ENCODE data around the gene CTSD.
"Not testable (repeated sequence)": the region's sequence is repeated elsewhere in the genome, so short reads cannot be mapped to it uniquely, and the experiment has no call there.

Gene CTSD

DNA sequence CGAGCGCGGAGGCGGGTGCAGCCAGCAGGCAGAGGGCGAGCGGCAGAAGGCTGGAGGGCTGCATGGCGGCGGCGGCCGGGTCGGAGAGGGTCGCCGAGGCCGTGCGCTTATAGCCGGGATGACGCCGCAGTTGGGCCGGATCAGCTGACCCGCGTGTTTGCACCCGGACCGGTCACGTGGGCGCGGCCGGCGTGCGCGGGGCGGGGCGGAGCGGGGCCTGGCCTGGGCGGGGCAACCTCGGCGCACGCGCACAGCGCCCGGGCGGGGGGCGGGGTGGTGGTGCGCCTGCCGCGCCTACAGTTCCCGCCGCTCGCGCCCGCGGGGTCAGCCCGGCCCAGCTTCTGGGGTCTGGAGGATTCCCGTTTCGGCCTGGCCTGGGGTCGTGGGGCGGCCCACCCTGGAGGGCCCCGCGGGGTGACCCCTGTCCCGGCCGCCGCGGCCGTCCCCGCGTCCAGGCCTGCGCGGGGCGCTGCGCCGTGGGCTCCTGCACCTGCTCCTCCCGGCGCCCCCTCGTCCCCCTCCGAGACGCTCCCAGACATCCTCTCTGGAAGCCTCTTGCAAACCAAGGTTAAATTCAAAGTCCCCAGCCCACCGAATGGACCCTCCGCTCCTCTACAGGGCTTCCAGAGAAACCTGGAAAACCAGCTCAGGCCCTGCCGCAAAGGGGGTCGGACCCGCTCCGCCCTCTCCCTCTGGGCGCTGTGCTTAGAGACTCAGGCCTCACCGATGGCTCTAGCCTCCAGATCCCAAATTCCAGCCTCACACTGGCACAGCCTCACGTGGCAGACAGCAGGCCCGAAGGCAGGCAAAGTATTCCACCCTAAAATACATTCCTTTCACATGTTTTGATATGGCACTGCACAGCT is at the start of gene CTSD:
CTSD (minus strand) TSS at position 132 of the 866 bp plus-strand sequence; CDS start at position 64, 68 bp downstream.
- DNase-seq = peak; percentile 88

DNA sequence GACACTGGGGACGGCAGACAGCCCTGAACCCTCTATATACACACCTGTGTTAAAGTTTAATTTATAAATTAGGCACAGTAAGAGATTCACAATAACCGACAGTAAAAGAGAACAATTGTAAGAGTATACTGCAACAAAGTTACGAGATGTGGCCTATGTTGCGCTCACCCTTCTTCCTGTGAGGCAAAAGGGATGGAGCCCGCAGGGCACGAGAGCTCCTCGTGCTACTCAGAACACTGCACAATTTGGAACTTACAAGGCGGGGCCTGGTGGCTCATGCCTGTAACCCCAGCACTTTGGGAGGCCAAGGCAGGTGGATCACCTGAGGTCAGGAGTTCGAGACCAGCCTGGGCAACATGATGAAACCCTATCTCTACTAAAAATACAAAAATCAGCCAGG is 49.6 kb upstream of the CTSD start:
- DNase-seq = not testable (repeated sequence)

DNA sequence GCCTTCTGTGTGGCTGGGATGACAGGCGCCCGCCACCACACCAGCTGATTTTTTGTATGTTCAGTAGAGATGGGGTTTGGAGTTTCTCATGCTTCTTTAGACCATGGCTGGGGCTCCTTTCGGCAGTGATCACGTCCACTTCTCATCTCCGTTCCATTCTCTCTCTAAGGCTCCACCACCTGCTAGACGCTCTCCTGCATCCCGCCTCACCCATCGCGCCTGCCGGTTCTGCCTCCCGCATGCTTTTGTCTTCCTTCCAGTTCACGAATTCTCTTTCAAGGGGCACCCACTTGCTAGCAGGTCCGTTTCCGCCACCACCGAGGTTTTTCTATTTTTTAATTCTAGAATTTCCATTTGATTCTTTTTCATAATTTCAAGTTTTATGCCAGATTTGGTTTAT is 49.1 kb upstream of the CTSD start:
- no peak for DNase-seq

DNA sequence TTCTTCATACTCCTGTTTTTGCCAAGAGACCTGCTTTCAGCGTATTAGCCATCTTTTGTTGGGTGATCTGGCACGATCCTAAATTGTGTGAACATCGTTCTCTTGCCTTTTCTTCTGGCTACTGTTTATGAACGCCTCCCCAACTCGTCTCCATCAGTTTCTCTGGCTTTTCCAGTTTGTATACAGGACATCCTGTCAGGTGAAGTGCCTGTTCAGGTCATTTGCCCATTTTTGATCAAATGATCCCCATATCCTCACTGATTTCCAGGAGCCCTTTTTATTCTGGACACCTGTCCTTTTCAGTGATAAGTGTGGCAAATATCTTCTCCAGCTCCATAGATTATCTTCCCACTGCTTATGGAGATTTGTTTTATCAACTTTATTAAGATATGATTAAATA is 48.5 kb upstream of the CTSD start:
- DNase-seq = no peak

DNA sequence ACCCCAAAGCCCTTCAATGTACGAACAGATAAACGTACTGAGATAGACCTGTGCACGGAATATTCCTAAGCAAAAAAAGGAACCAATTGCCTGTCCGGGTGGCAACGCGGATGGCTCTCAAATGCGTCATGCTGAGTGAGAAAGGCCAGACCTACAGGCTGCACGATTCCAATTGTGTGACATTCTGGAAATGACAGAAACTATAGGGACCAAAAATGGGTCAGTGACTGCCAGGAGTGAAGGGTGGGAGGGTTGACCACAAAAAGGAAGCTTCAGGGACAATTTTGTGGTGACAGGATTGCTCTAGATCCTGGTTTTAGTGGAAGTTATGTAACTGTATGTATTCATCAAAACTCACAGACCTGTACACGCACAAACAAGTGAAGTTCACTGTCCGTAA is 47.0 kb upstream of the CTSD start:
- no peak for DNase-seq

DNA sequence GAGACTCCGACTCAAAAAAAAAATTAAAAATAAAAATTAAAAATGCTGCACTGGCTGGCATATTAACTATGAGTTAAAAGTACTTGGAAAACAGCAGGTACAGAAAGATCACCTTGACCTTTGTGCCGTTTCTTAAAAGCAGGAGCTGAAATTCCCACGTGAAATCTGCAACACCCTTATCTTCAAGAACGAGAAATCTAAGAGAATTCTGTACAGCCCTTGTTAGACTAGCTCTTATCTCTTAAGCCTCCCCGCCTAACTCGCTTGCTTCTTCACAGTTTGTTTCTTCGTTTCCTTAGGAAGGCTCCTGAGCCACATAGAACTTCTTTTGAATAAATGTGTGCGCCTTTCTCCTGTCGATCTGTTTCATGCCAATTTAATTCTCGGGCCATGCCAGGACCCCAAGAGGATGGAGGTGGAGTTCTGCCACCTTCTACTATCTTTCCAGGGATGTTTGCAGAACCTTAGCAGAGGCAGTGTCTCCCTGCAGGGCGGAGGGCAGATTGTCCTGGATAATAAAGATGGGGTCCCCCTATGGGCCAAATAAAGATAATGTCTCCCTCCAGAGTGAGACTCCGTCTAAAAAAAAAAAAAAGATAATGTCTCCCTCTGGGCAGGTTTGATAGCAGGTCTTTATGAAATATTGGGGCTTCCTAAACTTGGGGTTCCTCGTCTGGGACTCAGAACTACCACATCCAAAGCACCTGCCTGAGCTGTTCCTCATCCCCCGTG is 43.7 kb upstream of the CTSD start:
- DNase-seq = no peak

DNA sequence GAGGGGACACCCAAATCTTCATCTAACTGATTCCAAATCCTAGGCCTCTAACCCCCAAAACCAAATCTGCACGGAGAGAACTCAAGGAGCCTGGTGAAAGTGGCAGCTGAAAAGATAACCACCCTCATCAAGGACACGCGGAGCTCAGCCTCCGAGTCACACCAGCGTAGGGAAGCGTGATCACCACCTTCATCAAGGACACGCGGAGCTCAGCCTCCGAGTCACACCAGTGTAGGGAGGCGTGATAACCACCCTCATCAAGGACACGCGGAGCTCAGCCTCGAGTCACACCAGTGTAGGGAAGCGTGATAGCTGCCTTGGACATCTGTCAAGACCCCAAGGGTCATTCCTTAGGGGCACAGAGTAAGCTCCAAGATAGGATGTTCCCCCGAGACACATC is 41.8 kb upstream of the CTSD start:
- no peak for DNase-seq

DNA sequence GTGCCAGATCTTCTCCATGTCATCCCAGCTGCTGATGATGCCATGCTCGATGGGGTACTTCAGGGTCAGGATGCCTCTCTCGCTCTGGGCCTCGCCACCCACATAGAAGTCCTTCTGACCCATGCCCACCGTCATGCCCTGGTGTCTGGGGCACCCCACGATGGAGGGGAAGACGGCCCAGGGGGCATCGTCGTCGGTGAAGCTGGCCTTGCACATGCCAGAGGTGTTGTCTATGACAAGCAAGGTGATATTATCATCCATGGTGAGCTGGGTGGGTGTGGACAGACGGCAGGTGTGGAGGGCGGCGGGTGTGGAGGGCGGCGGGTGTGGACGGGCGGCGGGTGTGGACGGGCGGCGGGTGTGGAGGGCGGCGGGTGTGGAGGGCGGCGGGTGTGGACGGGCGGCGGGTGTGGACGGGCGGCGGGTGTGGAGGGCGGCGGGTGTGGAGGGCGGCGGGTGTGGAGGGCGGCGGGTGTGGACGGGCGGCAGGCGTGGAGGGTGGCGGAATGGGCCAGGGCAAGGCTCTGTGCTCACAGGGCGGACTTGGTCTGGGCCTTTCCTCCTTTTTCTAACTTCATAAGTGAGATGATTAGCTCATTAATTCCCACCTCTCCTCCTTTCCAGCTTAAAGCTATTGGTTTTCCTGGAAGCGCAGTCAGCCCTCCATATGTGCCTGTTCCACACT is 40.2 kb upstream of the CTSD start:
- not testable (repeated sequence) for DNase-seq

DNA sequence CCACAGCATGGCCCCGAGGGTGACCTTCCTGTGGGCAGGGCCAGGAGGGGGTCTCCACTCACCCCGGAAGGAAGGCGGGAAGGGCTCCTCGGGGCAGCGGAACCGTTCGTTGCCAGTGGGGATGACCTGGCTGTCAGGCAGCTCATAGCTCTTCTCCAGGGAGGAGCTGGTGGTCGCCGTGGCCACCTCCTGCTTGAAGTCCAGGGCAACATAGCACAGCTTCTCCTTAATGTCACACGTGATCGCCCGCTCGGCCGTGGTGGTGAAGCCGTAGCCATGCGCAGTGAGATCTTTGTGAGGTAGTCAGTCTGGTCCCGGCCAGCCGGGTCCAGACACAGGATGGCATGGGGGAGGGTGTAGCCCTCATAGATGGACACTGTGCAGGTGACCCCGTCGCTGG is 39.5 kb upstream of the CTSD start:
- peak; percentile 50 for DNase-seq

DNA sequence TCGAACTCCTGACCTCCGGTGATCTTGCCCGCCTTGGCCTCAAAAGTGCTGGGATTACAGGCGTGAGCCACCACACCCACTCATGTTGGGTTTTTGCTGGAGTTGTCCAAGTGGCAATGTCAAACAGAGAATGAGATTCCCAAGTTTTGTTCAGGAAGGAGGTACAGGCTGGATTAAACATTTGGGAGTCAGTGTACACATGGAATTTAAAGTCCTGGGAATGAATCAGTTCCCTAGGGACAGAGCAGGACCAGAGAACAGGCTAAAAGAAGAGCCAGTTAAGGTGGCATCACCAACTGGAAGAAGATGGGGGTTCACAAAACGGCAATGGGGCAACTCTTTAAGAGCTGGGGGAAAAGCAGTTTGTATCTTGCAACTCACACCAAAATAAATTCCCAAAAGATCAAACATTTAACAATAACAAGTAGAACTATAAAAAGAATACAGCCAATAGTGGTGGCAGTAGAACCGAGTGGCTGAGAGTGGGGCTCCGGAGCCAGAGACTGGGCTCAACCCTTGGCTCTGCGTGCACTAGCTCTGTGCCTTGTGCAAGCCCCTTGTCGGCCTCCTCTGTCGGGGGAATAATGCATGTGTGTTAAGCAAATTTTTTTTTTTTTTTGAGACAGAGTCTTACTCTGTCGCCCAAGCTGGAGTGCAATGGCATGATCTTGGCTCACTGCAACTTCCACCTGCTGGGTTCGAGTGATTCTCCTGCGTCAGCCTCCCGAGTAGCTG is 33.8 kb upstream of the CTSD start:
- no peak for DNase-seq

DNA sequence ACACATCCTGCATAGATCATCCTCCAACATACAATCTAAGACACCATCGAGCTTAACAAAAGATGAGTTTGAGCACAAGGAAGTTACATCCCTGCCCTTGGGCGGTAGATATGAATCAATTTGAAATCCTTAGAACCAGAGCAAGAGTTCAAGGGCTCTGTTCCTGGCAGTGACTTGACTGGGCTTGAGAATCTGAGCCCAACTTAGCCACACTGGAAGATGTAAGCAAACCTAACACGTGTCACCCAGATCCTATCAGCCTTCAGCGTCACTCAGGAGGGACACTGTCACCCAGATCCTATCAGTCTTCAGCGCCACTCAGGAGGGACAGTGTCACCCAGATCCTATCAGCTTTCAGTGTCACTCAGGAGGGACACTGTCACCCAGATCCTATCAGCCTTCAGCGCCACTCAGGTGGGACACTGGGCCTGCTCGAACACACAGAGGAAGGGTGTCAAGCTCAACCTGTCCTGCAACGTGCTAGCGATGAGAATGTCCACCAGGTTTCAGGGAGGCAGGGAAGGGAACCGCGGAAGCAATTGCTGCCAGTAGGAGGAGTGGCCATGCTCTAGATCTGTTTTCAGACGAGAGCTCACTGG is 32.8 kb upstream of the CTSD start:
- peak; percentile 58 for DNase-seq

DNA sequence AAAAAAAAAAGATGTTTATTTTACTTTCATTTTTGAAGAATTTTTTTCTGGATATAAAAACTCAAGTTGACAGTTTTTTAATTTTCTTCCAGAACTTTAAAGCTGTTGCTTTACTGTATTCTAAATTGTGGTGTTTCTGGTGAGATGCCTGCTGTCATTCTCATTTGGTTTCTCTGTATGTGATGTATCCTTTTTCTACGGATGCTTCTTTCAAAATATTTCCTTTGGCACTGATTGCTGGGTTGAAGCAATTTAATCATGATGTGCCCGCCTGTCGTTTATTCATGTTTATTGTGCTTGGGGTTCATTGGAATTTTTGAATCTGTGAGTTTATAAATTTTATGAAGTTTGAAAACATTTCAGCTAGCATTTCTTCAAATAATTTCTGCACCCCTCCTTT is 29.4 kb upstream of the CTSD start:
- no peak for DNase-seq

DNA sequence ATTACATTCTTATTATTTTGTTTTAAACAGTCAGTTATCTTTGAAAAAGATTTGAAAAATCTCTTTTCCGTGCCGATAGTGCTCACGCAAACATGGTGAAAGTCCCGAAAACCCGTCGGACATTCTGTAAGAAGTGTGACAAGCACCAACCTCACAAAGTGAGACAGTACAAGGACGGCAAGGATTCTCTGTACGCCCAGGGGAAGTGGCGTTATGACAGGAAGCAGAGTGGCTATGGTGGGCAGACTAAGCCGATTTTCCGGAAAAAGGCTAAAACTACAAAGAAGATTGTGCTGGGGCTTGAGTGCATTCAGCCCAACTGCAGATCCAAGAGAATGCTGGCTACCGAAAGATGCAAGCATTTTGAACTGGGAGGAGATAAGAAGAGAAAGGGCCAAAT is 28.7 kb upstream of the CTSD start:
- peak; percentile 9 for DNase-seq

DNA sequence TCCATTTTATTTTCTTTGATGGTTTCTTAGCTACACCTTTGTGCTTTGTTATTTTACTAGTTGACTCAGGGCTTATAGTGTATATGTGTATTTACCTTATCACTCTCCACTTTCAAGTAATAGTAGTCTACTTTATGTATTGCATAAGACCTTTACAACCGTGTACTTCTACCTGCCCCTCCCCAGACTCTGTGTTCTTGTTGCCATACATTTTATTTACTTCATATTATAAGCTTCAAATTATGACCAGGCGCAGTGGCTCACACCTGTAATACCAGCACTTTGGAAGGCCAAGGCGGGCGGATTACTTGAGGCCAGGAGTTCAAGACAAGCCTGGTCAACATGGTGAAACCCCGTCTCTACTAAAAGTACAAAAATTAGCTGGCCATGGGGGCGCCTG is 28.2 kb upstream of the CTSD start:
- DNase-seq = no peak

DNA sequence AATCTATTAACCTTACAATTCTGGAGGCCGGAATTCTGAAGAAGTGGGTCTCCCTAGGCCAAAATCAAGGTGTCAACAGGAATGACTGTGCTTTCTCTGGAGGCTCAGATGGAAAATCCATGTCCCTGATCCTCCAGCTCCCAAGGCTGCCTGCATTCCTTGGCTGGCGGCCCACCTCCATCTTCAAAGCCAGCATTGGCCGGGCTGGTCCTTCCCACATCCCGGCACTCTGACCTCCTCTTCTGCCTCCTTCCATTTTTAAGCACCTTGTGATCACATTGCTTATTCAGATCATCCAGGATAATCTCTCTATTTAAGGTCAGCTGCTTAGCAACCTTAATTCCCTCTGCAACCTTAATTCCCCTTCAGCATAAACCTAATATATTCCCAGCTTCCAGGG is 22.7 kb upstream of the CTSD start:
- DNase-seq = no peak

DNA sequence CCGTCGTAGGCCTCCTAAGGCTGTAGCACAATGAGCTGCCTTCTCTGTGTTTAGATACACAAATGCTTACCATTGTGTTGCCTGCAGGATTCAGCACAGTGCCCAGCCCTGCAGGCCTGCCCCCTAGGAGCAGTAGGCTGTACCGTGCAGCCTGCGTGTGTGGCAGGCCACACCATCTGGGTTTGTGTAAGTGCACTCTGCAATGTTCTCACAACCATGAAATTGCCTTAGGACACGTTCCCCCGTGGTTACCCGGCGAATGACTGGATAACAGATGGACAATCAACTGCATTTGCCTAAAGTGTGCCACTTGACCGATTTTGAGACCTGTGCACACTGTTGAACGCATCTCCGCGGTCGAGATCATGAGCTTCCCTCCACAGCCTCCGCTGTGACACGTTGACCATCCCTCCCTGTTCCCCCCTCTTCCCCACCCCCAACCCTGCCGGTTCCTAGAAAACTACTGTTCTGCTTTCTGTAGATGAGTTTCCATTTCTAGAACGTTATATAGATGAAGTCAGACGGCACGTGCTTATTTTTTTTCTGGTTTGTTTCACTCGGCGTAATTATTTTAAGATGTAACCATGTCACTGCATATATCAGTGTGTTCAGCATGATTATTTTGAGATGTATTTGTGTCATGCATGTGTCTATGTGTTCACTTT is 22.2 kb upstream of the CTSD start:
- no peak for DNase-seq

DNA sequence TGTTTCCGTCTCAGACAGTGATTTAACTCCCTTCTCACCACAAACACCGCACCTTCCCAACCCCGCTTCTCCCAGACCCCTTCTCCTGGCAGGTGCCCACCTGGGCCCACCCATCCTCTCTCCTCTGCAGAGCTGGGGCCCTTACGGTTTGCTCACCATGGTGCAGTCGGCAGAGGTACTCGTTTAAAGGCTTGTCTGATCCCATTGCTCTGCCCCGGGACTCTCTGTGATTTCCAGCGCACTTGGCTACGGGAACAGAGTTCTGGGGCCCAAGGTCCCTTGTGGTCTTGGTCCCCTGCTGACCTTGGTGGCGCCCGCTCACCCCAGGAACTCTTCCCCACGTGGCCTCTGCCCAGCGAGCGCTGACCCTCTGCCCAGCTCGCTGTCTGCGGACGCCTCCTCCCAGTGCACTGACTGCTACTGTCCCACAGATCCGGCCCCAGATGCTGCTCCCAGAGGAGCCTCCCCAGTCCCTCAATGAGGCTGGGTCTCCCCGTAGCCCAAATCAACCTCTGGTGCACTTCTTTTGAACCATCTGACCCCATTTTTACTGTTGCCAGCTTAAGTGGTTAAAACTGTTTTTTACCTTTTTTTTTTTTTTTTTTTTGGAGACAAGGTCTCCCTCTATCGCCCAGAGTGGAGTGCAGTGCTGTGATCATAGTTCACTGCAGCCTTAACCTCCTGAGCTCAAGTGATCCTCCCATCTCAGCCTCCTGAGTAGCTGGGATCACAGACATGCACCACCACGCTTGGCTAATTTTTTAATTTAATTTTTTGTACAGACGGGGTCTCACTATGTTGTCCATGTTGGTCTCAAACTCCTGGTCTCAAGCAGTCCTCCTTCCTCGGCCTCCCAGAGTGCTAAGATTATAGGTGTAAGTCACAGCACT is 21.3 kb upstream of the CTSD start:
- peak; percentile 47 for DNase-seq

DNA sequence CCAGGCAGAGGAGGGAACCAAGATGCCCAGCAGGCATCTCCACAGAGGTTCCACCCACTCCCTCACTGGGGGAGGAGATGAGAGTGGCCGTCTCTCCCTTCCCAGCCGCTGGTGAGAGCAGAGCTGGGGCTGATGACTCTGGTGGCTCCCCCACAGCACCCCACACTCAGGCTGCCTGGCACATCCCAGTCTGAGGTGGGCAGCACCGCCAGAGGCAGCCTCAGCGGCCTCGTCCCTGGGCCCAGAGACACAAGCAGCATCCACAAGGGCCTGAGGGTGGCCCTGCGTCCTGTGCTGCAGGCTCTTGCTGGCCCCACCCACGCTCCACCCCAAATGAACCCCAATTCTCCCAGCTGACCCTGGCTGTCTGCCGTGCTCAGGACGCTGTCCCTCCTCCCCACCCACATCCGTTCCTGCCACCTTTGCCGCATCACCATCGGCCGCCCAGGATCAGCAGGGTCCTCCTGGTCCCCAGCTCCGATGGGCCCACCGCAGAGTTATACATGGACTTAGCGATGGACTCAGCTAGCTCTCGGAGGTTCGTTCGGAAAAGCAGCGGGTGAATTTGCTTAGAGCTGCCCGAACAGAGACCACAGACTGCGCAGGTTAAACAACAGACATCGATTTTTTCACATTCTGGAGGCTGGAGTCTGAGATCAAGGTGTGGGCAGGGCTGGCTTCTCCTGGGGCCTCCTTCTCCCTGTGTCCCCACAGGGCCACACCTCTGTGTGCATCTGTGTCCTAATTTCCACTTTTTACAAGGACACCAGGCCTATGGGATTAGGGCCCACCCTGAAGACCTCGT is 20.2 kb upstream of the CTSD start:
- DNase-seq = no peak

DNA sequence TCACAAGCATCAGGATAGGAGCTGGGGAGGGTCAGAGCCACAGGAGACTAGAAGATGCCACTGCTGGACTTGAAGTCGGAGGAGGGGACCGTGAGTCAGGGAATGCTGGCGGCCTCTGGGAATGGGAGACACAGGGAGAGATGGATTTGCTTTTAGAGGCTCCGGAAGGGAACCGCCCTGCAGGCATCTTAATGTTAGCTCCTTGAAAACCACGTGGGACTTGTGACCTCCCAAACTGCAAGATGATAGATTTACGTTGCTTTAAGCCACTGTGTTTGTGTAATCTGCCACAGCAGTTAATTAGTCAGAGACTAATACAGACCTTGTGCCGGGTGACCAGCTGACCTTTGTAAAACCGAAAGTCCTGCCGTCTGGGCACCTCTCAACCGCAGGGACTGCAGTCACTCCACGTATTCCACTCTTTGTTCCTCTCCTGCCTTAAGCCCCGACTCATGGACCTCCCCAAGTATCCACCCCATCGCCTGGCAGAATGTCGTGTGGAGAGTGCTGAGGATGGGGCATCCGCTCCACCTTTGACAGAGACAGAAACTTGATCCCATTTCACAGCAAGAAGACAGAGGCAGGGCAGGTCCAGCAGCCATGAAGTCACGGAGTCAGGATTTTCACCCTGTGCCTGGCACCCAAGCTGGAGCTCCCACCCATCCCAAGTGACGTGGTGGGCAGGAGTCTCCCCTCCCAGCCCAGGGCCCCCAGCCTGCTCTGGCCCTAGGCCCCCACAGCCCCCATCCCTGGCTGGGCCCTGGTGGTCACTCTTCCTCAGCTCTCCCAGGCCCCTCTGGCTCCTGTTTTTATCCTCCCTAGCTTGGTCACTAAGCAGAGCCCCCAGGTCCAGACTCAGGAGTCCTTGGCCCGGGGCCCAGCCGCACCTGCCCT is 19.4 kb upstream of the CTSD start:
- peak; percentile 62 for DNase-seq
